HG03025 (cell line): Measurements from ENCODE around the gene HMOX1.
"Not testable (repeated sequence)": the region's sequence is repeated elsewhere in the genome, so short reads cannot be mapped to it uniquely, and the experiment has no call there.

Experiments used
- ATAC-seq: cut with Tn5 transposase; IDR thresholded peaks from one replicate; pipeline ENCODE4 v1.9.1; 2021; ENCODE audit warnings: mild to moderate bottlenecking, moderate library complexity; ENCODE audit not compliant: unreplicated experiment, low FRiP score

Gene HMOX1

DNA sequence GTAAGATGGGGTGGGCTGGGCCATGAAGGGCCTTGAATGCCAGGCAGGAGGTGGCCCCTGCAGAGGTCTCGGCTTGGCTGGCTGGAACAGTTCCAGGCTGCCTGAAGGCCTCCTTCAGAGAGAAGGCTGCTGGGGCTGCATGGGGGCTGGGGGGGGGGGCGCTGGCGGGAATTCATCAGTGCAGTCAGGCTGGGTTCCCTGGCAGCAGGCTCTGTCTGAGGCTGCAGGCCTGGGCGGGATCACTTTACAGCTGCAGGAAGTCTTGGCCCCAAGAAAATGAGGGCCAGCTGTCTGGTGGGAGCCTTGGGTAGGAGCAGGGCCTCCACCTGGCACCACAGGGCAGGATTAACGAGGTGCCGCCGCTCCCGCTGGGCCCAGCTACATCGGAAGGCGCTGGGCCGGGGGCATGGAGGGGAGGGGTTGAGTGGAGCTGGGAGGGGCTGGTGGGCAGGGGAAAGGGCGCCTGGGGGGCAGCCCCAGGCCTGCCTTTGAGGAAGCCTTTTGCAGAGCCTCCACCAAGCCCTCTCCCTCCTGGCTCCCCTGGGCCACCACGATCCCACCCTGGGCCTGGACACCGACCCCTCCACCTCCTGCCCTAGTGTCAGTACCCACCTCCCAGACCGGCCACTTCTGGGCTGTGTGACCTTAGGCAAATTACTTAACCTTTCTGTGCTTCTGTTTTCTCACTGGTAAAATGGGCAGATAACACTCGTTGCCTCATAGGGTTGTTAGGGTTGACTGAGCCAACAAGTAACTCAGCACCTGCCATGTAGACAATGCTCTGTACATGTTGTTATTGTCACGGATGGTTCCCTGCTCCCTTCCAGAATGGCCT lies 31.0 kb upstream of the HMOX1 start:
- ATAC-seq: no peak

DNA sequence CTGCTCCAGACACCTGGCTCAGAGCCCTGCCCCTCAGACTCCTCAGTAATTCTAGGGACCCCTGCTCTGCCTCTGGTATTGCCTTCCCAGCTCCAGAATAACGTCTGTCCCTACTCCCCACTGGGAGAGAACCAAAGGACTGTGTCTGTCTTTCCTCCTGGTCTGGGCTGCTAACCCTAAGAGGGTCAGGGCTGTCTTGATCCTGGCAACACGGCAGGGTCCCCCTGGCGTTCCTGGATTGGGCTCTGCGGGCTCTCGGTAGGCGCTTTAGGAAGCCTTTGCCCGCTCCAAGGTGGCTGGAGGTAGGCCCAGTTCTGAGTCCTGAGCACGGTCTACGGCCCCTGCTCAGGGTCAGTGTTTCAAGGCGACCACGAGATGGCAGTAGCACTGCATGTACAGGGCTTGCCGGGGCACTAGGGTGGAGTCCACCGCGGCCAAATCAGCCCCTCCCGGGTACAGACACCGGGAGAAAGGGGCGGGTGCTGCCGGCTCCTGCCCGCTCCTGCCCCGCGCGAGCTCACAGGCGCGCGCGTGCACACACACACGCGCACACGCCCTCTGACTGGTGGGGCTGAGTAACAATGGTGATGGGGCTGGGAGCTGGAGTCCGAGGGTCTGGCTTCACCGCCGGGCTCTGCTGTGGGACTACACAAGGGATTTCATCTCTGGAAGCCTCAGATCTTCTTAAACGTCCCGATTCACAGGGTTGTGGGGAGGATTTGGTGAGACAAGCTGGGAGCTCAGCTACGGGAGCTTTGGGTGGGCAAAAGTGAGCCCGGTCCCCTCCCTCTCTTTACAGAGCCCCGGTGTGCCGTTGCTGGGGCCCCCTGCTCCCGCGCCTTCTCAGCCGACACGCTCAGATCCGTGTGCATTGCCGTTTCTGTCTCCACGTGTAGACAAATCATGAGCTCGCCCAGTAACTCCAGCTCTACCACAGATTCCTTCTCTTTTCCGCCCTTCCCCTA lies 30.1 kb upstream of the HMOX1 start:
- peak; percentile 54 for ATAC-seq

DNA sequence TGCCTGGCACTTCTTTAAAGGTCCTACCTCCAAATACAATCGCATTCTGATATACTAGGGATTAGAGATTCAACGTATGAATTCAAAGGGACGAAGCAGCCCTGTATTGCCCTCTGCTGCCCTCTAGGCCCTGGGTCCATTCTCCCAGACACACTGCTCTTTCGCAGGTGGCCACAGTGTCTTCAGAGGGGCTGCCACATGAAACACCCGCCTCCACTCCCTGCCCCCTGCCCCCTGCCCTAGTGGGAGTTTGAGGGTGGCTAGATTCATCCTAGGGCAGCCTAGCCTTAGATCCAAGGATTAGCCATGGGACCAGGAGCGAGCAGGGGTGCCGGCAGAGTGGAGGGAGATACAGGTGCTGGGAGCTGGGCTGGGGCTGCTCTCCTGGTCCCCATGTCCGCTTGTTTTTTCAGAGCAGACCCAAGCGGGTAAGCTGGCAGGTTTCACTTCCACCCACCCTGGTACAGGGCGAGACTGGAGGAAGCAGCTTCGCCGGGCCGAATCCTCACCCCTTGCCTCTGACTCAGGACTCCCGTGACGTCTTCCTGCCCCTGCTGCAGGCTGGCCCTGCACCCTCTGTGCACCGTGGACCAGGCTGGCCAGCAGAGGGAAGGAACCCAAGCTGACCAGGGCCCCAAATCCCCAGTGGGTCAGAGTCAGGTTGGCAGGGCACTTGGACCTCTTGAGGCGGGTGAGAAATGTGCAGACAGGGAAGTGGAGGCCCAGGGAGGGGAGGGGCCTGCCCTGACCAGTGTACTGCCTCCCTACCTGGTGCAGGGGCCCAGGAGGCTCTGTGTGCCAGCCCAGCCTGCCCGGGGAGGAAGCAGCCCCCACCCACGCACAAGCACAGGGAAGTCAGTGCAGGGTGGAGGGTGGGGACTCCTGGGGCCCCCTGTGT lies 28.4 kb upstream of the HMOX1 start:
- ATAC-seq: no peak

DNA sequence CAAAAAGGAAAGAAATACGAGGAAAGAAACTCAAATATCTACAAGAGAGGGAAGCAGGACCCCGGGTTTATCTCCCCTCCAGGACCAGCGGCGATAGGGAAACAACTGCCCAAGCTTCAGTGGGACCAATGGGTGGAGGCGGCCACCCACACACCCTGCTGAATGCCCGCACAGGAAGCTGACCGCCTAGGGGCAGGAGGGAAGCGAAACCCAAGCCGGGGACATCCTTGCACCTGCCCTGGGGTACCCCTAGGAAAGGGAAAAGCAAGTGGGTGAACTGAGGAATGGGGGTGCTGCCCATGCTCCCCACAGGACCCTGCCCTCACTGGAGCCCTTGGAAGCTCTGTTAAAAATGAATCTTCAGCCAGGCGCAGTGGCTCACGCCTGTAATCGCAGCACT lies 27.6 kb upstream of the HMOX1 start:
- ATAC-seq: no peak

DNA sequence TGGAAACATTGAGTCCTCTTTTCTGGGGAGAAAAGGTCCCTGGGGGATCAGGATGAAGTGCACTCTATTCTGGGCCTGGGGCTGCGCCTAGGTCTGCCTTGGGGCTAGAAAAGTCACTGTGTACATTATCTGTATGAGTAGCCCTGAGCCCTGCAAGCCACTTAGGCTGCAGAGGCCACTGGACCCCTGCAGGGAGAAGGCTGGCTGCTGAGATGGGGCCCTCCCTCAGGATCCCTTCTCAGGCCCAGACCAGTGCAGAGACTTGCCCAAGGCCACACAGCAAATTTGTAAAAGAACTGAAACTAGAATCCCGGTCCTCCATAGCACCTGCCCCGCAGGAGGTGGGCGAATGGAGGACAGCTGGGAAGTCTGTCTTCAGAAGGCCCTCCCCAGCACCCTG lies 26.8 kb upstream of the HMOX1 start:
- no peak for ATAC-seq

DNA sequence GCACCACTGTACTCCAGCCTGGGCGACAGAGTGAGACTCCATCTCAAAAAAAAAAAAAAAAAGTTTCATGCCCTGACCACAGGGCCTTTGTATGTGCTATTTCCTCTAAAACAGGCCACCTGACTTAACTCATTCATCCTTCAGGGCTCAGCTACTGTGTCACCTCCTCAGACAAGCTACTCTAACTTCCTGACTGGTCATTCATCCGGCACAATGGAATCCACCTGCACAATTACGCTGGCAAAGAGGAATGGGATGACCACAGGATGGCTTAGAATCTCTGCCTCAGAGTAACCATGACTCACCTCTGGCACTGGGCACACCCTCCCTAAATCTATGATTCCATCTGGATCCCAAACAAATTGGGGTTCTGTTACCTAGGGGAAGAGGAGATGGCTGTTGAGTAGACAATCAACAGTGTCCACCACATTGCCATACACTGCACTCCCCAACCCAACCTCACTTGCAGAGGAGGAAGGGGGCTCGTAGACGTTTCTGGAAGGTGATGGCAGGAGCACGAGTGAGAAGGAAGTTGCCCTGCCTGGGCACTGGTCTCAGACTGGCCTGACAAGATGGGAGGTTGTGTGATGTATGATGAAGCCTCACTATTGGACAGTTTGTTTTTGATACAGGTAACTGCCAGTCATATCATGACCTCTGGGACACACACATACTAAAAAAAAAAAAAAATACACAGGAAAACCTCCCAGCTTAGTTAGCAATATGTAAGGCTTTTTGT lies 22.8 kb upstream of the HMOX1 start:
- ATAC-seq: no peak

DNA sequence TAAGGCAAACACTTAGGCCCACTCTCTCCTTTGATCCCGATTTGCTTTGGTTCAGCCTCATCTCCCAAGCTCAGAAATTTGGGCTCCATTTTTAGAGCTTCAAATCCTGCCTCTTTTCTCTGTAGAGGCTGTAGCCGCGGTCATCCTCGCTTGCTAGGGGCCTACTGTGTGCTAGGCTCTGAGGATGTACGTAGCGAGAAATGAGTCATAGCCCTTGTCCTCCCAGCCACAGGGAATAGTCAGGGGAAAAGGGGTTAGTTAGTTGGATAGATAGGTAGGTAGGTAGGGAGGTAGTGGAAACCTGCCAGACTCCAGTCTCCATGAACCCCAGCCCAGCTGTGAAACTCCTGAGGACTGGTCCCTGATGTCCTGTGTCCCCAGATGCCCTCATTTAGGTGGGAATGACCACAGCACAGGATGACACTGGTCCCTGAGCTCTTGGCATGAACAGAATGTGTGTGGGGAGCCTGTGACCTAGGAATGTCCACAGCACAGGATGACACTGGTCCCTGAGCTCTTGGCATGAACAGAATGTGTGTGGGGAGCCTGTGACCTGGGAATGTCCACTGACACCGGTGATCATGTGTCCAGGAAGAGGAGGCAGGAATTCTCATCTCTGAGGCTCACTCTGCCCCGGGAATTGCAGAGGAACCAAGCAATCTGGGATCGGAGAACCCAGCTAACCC lies 21.4 kb upstream of the HMOX1 start:
- ATAC-seq: no peak

DNA sequence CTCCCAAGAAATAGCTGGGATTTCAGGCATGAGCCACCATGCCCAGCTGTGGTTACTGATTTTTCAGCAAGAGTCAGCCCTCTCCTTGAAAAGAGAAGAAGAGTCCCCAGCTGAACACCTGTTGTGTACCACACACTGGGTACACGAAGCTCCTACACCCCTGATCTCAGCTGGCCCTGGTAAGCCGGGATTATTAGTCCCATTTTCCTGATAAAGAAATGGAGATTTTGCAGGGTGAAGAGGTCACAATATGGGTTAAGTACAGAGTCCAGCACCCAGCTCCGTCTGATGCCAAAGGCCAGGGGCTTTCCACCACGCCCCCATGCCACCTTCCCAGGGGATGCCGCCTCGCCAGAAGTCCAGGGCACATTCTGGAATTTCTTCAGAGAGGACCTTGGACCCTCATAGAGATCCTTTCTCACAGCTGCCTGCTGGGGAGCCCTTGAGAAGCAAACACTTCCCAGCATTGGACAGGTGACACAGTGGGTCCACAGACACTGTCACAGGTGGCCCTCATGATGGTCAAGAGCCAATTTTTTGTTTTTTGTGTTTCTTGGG lies 19.8 kb upstream of the HMOX1 start:
- ATAC-seq: no peak

DNA sequence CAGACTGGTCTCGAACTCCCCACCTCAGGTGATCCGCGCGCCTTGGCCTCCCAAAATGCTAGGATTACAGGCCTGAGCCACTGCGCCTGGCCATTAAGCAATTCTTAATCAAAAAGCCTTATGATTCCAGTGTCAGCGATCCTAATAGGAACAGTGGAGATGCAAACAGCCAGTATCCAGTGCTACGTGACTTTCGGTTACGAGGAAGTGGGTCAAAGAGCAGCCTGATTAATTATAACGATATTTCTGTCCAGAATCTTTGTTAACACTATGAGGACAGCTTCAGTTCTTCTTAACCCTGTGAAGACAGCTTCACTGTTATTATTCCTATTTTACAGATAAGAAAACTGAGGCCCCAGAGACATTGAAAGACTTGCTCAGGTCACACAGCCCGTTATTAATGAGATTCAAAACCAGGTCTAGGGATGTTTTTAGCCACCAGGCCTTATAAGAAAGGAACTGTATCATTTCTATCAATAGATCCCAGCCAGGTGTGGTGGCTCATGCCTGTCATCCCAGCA lies 17.3 kb upstream of the HMOX1 start:
- ATAC-seq: no peak

DNA sequence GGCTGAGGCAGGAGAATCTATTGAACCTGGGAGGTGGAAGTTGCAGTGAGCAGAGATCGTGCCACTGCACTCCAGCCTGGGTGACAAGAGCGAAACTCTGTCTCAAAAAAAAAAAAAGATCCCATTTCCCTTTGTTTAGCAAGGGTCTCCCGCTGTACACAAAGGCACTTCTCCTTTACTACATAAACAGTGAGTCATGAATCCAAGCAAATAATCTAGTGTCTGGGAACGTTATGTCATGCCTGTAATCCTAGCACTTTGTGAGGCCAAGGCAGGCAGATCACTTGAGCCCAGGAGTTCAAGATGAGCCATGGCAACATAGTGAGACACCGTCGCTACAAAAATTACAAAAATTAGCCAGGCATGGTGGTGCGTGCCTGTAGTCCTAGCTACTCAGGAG lies 16.7 kb upstream of the HMOX1 start:
- not testable (repeated sequence) for ATAC-seq

DNA sequence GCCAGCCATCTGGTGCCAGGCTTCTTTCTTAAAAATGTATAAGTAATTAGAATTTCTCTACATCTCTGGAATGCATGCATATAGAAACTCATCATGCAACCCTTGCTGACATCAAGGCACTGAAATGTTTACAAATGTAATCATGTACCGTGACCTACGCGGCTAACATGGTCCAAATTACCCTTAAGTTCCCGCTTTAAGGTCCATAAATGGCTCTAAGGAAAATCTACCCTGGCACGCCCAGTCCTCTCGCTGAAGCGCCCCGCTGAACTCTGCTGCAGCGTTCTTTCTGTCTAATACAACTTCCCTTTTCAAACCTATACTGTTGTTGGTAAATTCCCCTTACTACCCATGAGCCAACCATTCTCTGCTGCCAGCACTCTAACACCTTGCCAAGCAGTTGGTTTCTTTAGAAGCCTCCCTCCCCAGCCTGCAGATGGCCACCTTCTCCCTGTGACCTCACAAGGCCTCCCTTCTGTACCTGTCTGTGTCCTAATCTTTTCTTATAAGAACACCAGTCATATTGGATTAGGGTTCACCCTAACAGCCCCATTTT lies 13.5 kb upstream of the HMOX1 start:
- ATAC-seq: no peak

DNA sequence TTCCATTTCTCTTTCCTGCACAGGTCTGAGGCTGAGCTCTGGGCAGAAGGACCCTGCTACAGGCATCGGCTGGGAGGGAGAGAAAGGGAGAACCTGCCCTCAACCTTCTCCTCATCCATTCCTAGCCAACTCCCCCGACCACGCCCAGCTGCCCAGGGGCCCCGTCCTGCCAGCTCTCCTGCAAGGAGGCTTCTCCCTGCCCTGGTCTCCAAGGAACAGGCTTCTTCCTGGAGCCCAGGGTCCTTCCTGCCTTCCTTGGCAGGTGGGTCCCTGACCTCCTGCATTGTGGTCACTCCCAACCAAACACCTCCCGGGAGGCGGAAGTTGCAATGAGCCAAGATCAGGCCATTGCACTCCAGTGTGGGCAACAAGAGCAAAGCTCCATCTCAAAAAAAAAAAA lies 12.5 kb upstream of the HMOX1 start:
- no peak for ATAC-seq

DNA sequence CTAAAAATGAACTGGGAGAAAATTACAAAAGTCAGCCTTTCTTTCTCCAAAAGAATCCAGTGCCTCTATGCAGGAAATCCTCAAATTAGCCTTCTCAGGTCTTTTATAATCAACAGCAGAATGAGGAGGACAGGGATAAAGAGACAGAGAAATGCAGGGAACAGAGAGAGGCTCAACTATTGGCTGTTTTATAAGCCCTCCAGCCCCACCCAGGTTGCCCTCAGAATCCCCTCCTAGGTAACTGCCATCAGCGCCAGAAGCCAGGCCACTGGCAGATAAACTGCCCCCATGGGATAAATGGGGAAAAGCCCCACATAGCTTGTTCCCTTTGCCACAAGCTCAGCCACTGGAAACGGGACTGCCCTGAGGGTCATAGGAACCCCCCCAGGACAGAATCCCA lies 10.9 kb upstream of the HMOX1 start:
- ATAC-seq: no peak

DNA sequence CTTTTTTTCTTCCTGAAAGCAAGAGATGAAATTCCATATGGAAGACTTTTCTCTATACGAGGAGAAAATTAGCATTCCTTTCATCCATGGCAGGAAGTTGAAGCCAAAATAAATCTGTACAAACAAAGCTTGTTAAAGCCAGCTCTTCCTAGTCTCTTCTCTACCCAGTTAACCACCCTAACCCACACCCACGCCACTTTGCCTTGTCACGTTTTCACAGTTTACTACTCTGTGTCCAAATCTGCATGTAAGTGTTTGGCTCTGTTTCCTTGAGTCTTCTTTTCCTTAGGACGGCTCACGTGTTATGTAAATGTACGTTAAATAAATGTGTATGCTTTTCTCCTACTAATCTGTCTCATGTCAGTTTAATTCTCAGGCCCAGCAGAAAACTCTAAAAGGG lies 7.1 kb upstream of the HMOX1 start:
- no peak for ATAC-seq

DNA sequence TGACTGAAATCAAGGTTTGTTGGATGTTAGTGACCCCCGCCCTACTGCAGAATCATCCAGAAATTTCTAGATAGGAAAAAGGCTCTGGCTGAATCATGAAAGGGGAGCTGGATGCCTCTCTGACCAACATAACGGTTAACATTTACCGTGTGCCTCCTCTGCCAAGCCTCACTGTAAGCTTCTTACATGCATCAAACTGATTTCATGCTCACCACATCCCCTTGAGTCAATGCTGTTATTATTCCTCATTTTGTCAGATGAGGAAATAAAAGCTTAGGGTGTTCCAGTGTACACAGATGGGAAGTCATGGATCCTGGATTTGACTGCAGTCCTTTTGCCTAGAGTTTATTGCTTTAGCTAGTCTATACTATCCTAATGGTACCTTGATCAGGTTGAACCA lies 5.9 kb upstream of the HMOX1 start:
- ATAC-seq: no peak

DNA sequence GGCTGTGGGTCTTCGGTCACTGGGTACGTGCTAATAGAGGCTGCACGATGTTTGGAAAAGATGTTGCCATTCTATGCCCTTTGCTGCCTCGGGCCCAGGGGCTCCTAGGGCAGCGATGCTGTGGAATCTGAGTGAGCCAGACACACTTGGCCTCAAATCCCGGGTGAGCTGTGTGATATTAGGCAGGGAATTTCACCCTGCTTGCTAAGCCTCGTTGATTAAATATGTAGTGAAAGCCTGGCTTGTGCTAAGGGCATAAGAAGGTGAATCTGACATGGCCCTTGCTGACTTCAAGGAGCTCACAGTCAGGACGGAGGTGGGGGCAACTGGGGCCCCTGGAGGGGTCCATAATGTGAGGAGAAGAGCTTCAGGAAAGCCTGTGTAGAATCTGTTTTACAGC lies 5.4 kb upstream of the HMOX1 start:
- ATAC-seq: no peak

DNA sequence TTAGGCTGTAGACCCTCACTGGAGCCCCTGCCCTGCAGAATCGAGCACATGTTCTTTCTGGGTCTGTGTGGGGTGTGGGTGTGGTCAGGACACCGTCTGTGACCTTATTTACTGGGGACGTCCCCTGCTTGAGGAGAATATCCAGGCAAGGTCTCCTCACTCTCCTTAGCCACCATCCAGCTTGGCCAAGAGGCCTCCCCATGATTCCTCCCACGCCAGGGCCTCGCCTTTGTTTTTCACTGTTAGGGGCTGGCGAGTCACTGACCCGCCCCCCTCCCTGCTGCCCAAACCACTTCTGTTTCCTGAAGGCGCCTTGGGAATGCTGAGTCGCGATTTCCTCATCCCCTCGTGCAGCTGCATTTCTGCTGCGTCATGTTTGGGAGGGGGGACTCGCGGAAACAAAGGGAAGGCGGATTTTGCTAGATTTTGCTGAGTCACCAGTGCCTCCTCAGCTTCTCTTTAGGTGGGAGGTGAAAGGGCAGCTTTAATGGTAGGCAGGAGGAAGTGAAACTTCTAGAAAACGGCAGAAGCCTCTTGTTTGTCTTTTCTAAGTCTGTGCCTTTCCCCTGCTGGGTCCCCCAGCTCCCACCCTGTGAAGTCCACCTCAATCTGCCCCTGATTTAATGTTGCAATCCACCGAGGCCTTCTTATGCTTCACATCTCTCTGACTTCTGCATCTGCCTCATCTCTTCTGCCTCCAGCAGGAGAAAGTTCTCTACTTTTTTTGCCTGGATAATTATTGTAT lies 4.0 kb upstream of the HMOX1 start:
- no peak for ATAC-seq

DNA sequence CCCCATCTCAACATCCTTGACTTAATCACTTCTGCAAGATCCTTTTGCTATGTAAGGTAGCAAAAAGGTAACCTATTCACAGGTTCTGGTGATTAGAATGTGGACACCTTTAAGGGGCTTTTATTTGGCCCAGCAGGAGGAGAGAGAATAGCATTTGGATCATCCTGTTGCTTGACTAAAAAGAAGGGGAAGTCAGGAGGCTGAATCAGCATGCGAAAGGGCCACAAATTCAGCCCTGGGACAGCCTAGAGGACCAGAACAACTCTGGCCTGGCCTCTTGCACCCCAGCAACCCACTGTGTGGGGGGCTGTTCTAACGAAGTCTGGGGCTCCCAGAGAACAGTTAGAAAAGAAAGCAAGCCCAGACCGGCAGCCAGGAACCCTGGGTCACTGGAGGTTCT lies 3.2 kb upstream of the HMOX1 start:
- ATAC-seq: no peak
